ENCODE results near the gene KCNF1. TPM values are rescaled to one million over a fixed set of nuclear protein-coding genes. Genes with fewer than 3 reads are reported as not detected.
A peak's percentile ranks its signal among the peaks of the same experiment; 100 is the strongest.

The KCNF1 gene
- total RNA-seq, 4 donors from 2014 or later, result not detected

- no peak for TF ChIP-seq POLR2A (IDR thresholded peaks at IDR 0.05)
- no peak for TF ChIP-seq EP300 (IDR thresholded peaks at IDR 0.05)
- no peak for TF ChIP-seq POLR2AphosphoS5 (IDR thresholded peaks at IDR 0.05)
- no peak for TF ChIP-seq CTCF (IDR thresholded peaks at IDR 0.05)
Measured at GRCh38 chr2:10877651-10878111, 34.1 kb upstream of the KCNF1 start.

GRCh38 chr2:10878268-10878915, 33.3 kb upstream of the KCNF1 start:
- peak in 1 of 2 donors; percentile 76 for DNase-seq (ENCODE audit: low spot score in 2 of 2)
- TF ChIP-seq POLR2AphosphoS5 (IDR thresholded peaks at IDR 0.05), result no peak
- no peak for TF ChIP-seq EP300 (IDR thresholded peaks at IDR 0.05)
- no peak for TF ChIP-seq CTCF (IDR thresholded peaks at IDR 0.05)
- no peak for TF ChIP-seq POLR2A (IDR thresholded peaks at IDR 0.05)
- H3K27me3 ChIP-seq, result peaks cover 6% of the 10 kb centered on the region
- no peaks in the 10 kb centered on the region for H3K9me3 ChIP-seq
- 84% methylated on average over 12 of the region's 12 CpGs for WGBS
- no peak overlapping the region for H3K4me3 ChIP-seq
- H3K27ac ChIP-seq, result no peak overlapping the region
- H3K4me1 ChIP-seq, result no peaks in the 10 kb centered on the region
- H3K36me3 ChIP-seq, result no peaks in the 10 kb centered on the region

More at GRCh38 chr2:10877651-10878111, 34.1 kb upstream of the KCNF1 start:
- H3K27me3 ChIP-seq, result peaks cover 6% of the 10 kb centered on the region
- no peak overlapping the region for H3K4me3 ChIP-seq
- peak in 1 of 2 donors; percentile 54 for DNase-seq (ENCODE audit: low spot score in 2 of 2)
- no peaks in the 10 kb centered on the region for H3K36me3 ChIP-seq
- no peak overlapping the region for H3K27ac ChIP-seq
- H3K4me1 ChIP-seq, result no peaks in the 10 kb centered on the region
- WGBS, result 31% methylated on average over 11 of the region's 11 CpGs
- no peaks in the 10 kb centered on the region for H3K9me3 ChIP-seq

- no peaks in the 10 kb centered on the region for H3K4me1 ChIP-seq
- WGBS, result 81% methylated on average over 9 of the region's 9 CpGs
- H3K36me3 ChIP-seq, result no peaks in the 10 kb centered on the region
- no peak for TF ChIP-seq POLR2AphosphoS5 (IDR thresholded peaks at IDR 0.05)
- no peak for TF ChIP-seq EP300 (IDR thresholded peaks at IDR 0.05)
- TF ChIP-seq POLR2A (IDR thresholded peaks at IDR 0.05), result no peak
- TF ChIP-seq CTCF (IDR thresholded peaks at IDR 0.05), result no peak
- DNase-seq (ENCODE audit: low spot score in 2 of 2), result peak in 1 of 2 donors; percentile 63
- H3K4me3 ChIP-seq, result no peak overlapping the region
- H3K27ac ChIP-seq, result no peak overlapping the region
- peaks cover 6% of the 10 kb centered on the region for H3K27me3 ChIP-seq
- H3K9me3 ChIP-seq, result no peaks in the 10 kb centered on the region
Measured at GRCh38 chr2:10879159-10879558, 32.6 kb upstream of the KCNF1 start.

- Histone ChIP-seq H3K4me1 (no peaks in the 10 kb centered on the region), H3K27me3 (peaks cover 6% of the 10 kb centered on the region), H3K36me3 (no peaks in the 10 kb centered on the region), H3K9me3 (no peaks in the 10 kb centered on the region), H3K27ac (no peak overlapping the region), H3K4me3 (no peak overlapping the region)
- DNase-seq (ENCODE audit: low spot score in 2 of 2), result peak in 1 of 2 donors; percentile 65
- no peak for TF ChIP-seq CTCF (IDR thresholded peaks at IDR 0.05)
- TF ChIP-seq EP300 (IDR thresholded peaks at IDR 0.05), result no peak
- no peak for TF ChIP-seq POLR2A (IDR thresholded peaks at IDR 0.05)
- TF ChIP-seq POLR2AphosphoS5 (IDR thresholded peaks at IDR 0.05), result no peak
- 85% methylated on average over 20 of the region's 22 CpGs for WGBS
Measured at GRCh38 chr2:10879624-10880585, 31.8 kb upstream of the KCNF1 start.
